Stimulated activated naive B cell treated with anti-CD40 and anti-IgM and Interleukin-4, amounts not matched to agents 10 μg/mL and 1 μg/mL and 100 μg/mL, for 72 hours (primary cell): ENCODE results near the gene CSTPP1.
"Not testable (repeated sequence)": the region's sequence is repeated elsewhere in the genome, so short reads cannot be mapped to it uniquely, and the experiment has no call there.

Experiments
- ATAC-seq, 2 donors: fragments of 150-1000 bp; cut with Tn5 transposase; replicated peaks; 2 replicates each; pipeline ENCODE4 v1.10.0; 2021; ENCODE audit warnings: moderate library complexity in 1 of 2
- DNase-seq: peaks from one replicate; pipeline ENCODE4 v3.0.0; 2021
- H3K27ac Mint-ChIP-seq: one replicate; pipeline ENCODE4 v1.8.0; 2022; ENCODE audit warnings: mild to moderate bottlenecking, mixed read lengths
- H3K27me3 Mint-ChIP-seq, 2 donors: one replicate each; pipeline ENCODE4 v1.8.0; 2022; ENCODE audit warnings: mixed read lengths in 2 of 2
- H3K36me3 Mint-ChIP-seq, 2 donors: one replicate each; pipeline ENCODE4 v1.8.0; 2022; ENCODE audit warnings: mixed read lengths in 2 of 2, mild to moderate bottlenecking in 1 of 2
- H3K4me1 Mint-ChIP-seq, 2 donors: one replicate each; pipeline ENCODE4 v1.8.0; 2022; ENCODE audit warnings: mixed read lengths in 2 of 2, mild to moderate bottlenecking in 1 of 2
- H3K4me3 Mint-ChIP-seq, 2 donors: one replicate each; pipeline ENCODE4 v1.8.0; 2022; ENCODE audit warnings: mild to moderate bottlenecking in 2 of 2, mixed read lengths in 2 of 2, moderate library complexity in 1 of 2
- H3K9me3 Mint-ChIP-seq, 2 donors: one replicate each; pipeline ENCODE4 v1.8.0; 2022; ENCODE audit warnings: mixed read lengths in 2 of 2, mild to moderate bottlenecking in 1 of 2

CSTPP1 gene

DNA sequence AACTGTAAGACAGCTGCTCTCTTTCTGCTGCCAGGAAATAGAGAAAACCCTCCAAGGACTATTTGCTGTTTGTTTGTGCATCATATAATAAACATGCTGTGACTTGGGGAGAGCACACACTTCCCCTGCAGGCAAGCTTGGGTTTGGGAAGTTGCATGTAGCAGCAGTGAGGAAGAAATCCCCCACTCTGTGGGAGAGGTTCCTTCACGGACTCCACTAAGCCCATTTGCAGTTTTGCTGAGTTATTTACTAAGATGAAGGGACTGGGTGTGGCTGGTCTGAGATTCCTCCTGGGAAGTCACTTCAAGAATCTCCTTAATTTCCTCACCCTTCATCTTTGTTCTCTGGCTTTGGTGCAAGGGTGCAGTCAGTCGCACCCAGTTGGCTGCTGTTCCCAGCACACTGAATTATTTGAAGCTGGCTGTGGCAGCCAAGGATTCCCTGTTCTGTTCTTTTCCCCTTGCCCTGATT, 135.3 kb downstream of the CSTPP1 start:
- no peaks in the 10 kb centered on the region for H3K27me3 Mint-ChIP-seq
- H3K4me1 Mint-ChIP-seq: no peaks in the 10 kb centered on the region
- DNase-seq (no peak), ATAC-seq (no peak)
- H3K27ac Mint-ChIP-seq: no peak overlapping the region
- H3K36me3 Mint-ChIP-seq: no peaks in the 10 kb centered on the region
- H3K9me3 Mint-ChIP-seq: no peaks in the 10 kb centered on the region
- H3K4me3 Mint-ChIP-seq: no peak overlapping the region

DNA sequence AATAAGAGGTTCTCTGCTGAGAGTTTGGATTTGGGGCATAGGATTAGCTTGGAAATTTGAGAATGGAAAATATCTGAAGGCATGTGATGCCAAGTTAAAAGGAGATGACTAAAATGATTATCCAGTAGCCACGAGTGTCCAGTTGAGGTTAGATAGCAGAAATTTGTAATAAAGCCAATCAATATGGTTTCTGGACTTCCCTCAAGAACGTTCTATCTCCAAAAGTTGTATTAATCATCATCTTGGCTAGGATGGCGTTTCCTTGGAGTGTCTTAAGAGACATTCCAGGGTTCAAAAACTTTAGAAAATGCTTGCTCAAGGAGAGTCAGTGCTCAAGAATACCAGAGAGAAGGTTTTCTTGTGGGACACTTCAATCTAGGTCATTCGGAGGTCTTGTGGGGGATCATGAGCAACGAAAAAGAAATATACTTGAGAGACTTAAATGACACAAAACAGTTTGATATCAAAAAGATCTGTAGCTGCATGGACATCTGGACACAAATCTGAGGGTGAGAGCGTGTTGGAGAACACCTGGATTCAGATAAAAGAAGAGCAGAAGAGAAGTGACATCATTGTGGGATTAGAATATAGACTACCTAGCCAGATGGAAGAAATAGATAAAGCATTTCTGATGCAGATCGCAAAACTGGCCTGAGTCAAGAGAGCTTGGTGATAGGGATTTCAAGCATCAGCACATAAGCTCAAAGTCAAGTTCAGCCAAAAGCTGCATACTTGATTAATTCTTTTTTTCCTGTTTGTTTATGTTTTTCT, 142.4 kb downstream of the CSTPP1 start:
- H3K36me3 Mint-ChIP-seq: no peaks in the 10 kb centered on the region
- H3K4me3 Mint-ChIP-seq: no peak overlapping the region
- H3K27ac Mint-ChIP-seq: no peak overlapping the region
- DNase-seq: no peak
- no peak for ATAC-seq
- no peaks in the 10 kb centered on the region for H3K9me3 Mint-ChIP-seq
- H3K4me1 Mint-ChIP-seq: no peaks in the 10 kb centered on the region
- H3K27me3 Mint-ChIP-seq: no peaks in the 10 kb centered on the region

DNA sequence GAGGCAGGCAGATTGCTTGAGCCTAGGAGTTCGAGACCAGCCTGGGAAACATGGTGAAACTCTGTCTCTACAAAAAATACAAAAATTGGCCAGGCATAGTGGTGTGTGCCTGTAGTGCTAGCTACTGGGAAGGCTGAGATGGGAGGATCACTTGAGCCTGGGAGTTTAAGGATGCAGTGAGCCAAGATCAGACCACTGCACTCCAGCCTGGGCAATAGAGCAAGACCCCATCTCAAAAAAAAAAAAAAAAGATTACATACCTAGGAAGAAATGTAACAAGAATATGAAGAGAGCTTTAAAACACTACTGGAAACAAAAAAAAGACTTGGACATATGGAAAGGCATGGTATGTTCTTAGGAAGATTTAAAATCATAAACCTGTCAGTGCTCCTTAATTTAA, 144.2 kb downstream of the CSTPP1 start:
- not testable (repeated sequence) for H3K4me3 Mint-ChIP-seq, DNase-seq, H3K4me1 Mint-ChIP-seq, H3K27ac Mint-ChIP-seq, H3K9me3 Mint-ChIP-seq, H3K27me3 Mint-ChIP-seq, H3K36me3 Mint-ChIP-seq, ATAC-seq

DNA sequence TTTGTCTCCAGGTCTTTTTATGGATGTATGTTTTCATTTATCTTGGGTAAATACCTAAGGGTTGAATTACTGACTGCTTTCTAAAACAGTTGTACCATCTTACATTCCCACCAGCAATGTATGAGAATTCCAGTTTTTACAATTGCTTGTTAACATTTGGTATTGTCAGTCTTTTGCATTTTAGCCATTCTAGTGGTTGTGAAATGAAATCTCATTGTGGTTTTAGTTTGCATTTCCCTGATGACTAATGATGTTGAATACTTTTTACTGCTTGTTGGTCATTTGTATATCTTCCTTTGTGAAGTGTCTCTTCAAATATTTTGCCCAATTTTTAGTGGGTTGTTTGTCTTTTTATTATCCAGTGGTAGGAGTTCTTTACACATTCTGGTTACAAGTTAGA, 147.4 kb downstream of the CSTPP1 start:
- Mint-ChIP-seq H3K27me3 (no peaks in the 10 kb centered on the region), H3K9me3 (no peaks in the 10 kb centered on the region), H3K4me3 (no peak overlapping the region), H3K27ac (no peak overlapping the region), H3K4me1 (no peaks in the 10 kb centered on the region), H3K36me3 (no peaks in the 10 kb centered on the region)
- DNase-seq (no peak), ATAC-seq (no peak)

DNA sequence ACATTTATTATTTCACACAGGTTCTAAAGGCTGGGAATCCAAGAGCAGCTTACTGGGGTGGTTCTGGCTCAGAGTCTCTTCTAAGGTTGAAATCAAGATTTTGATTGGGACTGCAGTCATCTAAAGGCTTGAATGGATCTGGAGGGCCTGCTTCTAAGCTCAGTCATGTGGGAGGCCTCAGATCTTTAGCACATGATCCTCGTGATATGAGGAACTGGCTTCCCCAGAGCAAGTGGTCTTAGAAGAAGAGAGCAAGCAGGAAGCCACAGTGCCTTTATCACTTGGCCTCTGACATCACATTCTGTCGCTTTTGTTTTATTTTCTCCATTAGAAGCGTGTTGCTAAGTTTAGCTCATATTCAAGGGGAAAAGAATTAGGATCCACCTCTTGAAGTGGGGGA, 151.2 kb downstream of the CSTPP1 start:
- no peaks in the 10 kb centered on the region for H3K36me3 Mint-ChIP-seq
- H3K4me1 Mint-ChIP-seq: no peaks in the 10 kb centered on the region
- no peaks in the 10 kb centered on the region for H3K9me3 Mint-ChIP-seq
- H3K27ac Mint-ChIP-seq: no peak overlapping the region
- no peaks in the 10 kb centered on the region for H3K27me3 Mint-ChIP-seq
- DNase-seq (no peak), ATAC-seq (no peak)
- no peak overlapping the region for H3K4me3 Mint-ChIP-seq

DNA sequence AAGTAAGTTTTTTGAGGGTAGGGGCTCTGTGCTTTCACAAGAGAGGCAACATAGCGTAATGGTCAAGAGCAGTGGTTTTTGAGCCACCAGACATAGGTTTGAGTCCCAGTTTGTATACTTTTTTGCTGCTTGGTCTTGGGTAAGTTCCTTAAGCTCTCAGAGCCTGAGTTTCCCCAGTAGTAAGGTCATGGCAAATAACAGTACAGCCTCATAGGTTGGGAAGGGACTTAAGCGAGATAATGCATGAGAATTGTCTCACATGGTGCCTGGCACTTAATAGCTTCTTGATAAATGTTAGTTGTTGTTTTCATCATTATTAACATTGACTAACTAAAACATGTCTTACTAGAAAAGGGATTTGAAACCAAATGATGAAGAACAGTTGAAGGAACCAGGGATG, 157.0 kb downstream of the CSTPP1 start:
- Mint-ChIP-seq H3K27me3 (no peaks in the 10 kb centered on the region), H3K4me1 (no peaks in the 10 kb centered on the region), H3K27ac (no peak overlapping the region), H3K36me3 (peaks cover 0 to 3% of the 10 kb centered on the region in 2 donors), H3K4me3 (no peak overlapping the region), H3K9me3 (no peaks in the 10 kb centered on the region)
- no peak for ATAC-seq
- DNase-seq: no peak

DNA sequence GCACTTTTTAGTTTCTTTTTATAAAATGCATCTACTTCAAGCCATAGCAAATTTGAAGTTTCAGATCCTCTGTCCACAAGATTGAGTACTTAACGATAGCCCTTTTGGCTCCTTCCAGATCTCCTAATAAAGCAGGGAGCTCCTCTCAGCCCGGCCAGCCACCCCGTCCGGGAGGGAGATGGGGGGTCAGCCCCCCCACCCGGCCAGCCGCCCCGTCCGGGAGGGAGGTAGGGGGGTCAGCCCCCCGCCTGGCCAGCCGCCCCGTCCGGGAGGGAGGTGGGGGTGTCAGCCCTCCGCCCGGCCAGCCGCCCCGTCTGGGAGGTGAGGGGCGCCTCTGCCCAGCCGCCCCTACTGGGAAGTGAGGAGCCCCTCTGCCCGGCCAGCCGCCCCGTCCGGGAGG, 160.3 kb downstream of the CSTPP1 start:
- H3K9me3 Mint-ChIP-seq, H3K36me3 Mint-ChIP-seq, H3K4me3 Mint-ChIP-seq, H3K27me3 Mint-ChIP-seq, ATAC-seq, DNase-seq, H3K4me1 Mint-ChIP-seq, H3K27ac Mint-ChIP-seq: not testable (repeated sequence)

DNA sequence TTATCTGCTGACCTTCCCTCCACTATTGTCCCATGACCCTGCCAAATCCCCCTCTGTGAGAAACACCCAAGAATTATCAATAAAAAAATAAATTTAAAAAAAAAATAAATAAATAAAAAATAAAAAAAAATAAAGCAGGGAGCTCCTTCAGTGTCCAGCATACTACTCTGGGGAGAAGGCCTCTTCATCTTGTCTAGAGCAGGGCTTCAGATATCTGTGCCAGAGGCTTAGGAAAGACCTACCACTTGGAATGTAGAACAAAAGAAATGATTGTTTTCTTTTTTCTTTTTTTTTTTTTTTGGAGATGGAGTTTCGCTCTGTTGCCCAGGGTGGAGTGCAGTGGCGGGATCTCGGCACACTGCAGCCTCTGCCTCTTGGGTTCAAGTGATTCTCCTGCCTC, 161.7 kb downstream of the CSTPP1 start:
- H3K36me3 Mint-ChIP-seq, DNase-seq, H3K4me3 Mint-ChIP-seq, ATAC-seq, H3K27me3 Mint-ChIP-seq, H3K4me1 Mint-ChIP-seq, H3K9me3 Mint-ChIP-seq, H3K27ac Mint-ChIP-seq: not testable (repeated sequence)

DNA sequence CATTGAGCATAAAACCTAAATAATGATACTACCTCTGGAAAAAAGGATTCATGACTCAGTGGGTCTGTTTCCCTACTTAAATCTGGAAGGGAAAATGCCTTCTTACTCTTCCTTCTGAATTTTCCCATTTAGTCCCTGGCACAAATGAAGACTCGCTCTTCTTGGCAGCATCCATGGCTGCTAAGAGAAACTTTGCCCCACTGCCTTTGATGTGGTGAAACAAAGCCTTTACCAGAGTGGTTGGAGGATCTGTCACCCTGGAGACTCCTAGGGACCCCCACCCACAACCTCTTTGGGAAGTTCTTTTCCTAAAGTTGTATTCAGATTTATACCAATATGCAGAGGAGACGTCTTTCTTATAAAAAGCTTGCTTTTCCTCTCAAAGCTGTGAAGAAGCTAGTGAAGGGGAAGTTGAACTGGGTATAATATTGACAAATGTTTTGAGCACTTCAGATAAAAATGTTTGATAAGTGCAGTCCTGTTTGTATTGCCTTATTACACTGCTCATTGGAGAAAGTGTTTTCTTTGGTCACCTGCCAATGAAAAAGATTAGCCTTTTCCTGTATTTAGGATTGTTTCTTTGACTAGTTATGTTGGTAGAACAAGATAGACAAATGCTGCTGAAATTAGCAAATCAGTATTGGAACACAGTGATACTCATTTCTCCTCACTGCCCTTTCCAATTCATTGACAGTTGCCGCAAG, 162.8 kb downstream of the CSTPP1 start:
- no peak for DNase-seq
- Mint-ChIP-seq H3K9me3 (no peaks in the 10 kb centered on the region), H3K4me3 (no peak overlapping the region), H3K36me3 (peaks cover 0 to 5% of the 10 kb centered on the region in 2 donors), H3K4me1 (peaks cover 0 to 2% of the 10 kb centered on the region in 2 donors), H3K27ac (no peak overlapping the region), H3K27me3 (no peaks in the 10 kb centered on the region)
- ATAC-seq: no peak

DNA sequence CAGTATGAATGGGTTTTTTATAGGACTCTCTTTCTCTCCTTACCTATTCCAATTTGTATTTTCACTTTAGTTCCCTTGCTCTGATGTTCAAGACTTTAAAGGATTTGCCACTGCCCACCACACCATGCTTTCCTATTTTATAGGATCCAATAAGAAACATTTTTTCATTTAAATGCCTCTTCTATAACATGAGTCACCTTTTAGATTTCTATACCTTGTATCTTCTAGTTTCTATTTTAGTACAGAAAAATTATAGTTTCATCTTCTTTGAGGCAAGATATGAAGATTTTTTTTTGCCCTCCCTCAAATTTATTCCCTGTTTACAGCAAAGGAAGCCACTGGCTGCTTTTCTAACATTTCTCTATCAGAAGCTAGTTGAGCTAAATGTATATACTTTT, 163.4 kb downstream of the CSTPP1 start:
- Mint-ChIP-seq H3K36me3 (peaks cover 0 to 7% of the 10 kb centered on the region in 2 donors), H3K27me3 (no peaks in the 10 kb centered on the region), H3K9me3 (no peaks in the 10 kb centered on the region), H3K4me3 (no peak overlapping the region), H3K27ac (no peak overlapping the region), H3K4me1 (peaks cover 0 to 2% of the 10 kb centered on the region in 2 donors)
- DNase-seq: no peak
- no peak for ATAC-seq

DNA sequence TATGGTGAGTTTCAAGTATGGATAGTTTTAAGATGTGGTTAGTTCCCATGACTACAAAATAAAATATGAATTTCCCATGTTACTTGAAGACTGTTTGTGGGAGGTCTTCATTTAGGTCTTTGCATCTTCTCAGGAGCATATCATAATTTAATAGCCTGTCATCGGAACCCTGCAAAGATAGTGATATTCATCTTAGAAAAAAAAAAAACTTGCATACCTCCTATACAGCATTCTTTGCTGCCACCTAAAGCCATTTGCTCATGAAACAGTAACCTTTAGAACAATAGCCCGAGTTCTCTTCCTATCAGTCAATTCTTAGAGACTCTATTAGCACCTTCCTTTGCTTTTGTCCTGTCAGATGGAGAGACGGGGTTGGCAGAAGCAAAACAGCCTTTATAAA, 164.8 kb downstream of the CSTPP1 start:
- H3K27ac Mint-ChIP-seq: no peak overlapping the region
- no peaks in the 10 kb centered on the region for H3K9me3 Mint-ChIP-seq
- no peak for DNase-seq
- peaks cover 0 to 2% of the 10 kb centered on the region in 2 donors for H3K4me1 Mint-ChIP-seq
- no peak overlapping the region for H3K4me3 Mint-ChIP-seq
- peaks cover 0 to 3% of the 10 kb centered on the region in 2 donors for H3K36me3 Mint-ChIP-seq
- ATAC-seq: no peak
- no peaks in the 10 kb centered on the region for H3K27me3 Mint-ChIP-seq

DNA sequence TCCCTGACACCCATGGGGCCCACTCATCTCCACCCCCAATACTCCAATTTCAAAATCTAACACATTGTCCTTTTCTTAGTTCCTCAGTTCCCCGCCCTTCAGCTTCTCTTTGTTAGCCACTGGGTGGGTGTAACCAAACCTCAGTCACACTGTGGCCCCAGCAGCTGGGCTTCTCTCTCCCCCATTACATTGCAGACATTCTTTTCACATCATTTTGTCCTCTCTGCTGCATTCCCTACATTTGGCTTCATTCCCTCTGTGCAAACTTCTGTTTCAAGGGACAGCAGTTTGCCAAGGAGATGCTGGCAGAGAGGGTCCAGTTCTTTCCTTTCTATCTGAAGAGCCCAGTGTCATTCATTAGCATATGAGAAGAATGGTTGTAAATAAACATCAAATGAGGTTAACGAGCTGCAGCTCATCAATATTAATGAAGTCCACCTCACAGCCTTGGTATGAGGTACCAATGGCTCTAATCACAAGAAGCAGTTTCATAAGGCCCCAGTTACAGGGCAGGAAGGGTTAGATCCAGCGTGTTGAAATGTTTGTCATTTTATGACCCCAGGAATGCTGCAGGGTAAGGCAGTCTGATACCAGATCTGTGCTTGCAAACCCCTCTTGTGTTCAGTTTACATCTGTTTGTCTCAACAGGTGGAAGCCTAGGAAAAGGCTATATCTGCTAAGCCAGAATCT, 167.8 kb downstream of the CSTPP1 start:
- DNase-seq (no peak), ATAC-seq (no peak)
- Mint-ChIP-seq H3K9me3 (no peaks in the 10 kb centered on the region), H3K27ac (no peak overlapping the region), H3K4me1 (peaks cover 10 to 15% of the 10 kb centered on the region in 2 donors), H3K27me3 (no peaks in the 10 kb centered on the region), H3K36me3 (peaks cover 0 to 3% of the 10 kb centered on the region in 2 donors), H3K4me3 (no peak overlapping the region)

DNA sequence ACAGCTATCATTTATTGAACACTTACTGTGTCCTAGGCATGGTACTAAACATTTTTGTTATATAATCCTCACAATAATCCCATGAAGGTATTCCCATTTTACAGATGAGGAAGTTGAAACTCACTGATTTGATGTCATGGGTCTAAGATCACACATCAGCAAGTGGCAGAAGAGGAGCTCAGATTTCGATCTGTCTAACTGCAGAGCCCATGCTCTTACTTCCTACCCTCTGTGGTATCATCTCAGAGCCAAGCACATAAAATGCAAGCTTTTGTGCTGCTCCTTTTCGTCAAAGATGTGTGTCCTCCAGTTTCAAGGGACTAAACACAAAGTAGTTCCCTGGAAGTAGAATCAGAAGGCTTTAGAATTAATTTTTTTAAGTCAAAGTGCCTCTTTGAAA, 169.0 kb downstream of the CSTPP1 start:
- ATAC-seq (no peak), DNase-seq (no peak)
- Mint-ChIP-seq H3K4me3 (no peak overlapping the region), H3K27ac (no peak overlapping the region), H3K4me1 (peaks cover 13 to 21% of the 10 kb centered on the region in 2 donors), H3K36me3 (peaks cover 0 to 10% of the 10 kb centered on the region in 2 donors), H3K27me3 (no peaks in the 10 kb centered on the region), H3K9me3 (no peaks in the 10 kb centered on the region)

DNA sequence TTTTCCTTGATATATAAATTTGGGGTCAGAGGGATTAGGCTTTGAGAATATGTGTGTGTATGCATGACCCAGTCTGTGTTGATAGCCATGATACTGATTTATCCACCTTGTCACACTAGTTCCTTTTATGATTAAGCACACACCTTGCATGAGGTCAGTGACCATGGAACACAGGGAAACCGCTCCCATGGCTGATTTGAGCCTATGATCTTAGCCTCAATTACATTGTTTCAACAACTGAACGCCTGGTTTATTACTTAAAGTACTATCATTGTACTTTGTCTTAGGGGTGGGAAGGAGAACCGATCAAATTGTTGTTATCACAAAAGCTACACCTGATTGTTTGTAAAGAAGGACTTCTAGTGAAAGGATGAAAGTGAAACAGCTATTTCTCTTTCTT, 169.4 kb downstream of the CSTPP1 start:
- no peaks in the 10 kb centered on the region for H3K9me3 Mint-ChIP-seq
- no peak overlapping the region for H3K27ac Mint-ChIP-seq
- no peak overlapping the region for H3K4me3 Mint-ChIP-seq
- H3K36me3 Mint-ChIP-seq: peaks cover 0 to 10% of the 10 kb centered on the region in 2 donors
- no peaks in the 10 kb centered on the region for H3K27me3 Mint-ChIP-seq
- no peak for DNase-seq
- peaks cover 13 to 22% of the 10 kb centered on the region in 2 donors for H3K4me1 Mint-ChIP-seq
- no peak for ATAC-seq
